PC-3 (cell line): Measurements from ENCODE around the gene CSNK1G1. TPM values are rescaled to one million over a fixed set of nuclear protein-coding genes. Genes with fewer than 3 reads are reported as not detected.

Experiments
- ATAC-seq: fragments of 200-7000 bp; cut with Tn5 transposase; 2 replicates; pipeline ENCODE4 v1.9.1; 2020; ENCODE audit warnings: mild to moderate bottlenecking, moderate library complexity
- BruUV-seq: library from RNA; stranded (reverse); fragments of 400-500 nt; replicated peaks from 2 replicates; lab custom pipeline; 2021; lab: Mats Ljungman, UMichigan
- CTCF ChIA-PET: fragments of 300-600 bp; sonication (Branson Sonifier 250); formaldehyde crosslinking; loops from one replicate; lab custom pipeline; 2022; ENCODE audit warnings: antibody characterized with exemption; lab: Charles Lee
- POLR2A ChIA-PET: fragments of 300-600 bp; sonication (Branson Sonifier 250); formaldehyde crosslinking; loops from one replicate; lab custom pipeline; 2022; ENCODE audit warnings: antibody characterized with exemption; ENCODE audit not compliant: unreplicated experiment; lab: Charles Lee
- DNase-seq: peaks from one replicate; pipeline ENCODE4 v3.0.0-alpha.2; 2015
- H2AFZ ChIP-seq: fragments of 300-600 bp; sonication (generic); 2 replicates; pipeline ENCODE4 v1.6.0; 2016; ENCODE audit warnings: antibody characterized with exemption, low read length
- H3F3A ChIP-seq: fragments of 300-600 bp; sonication (generic); one replicate; pipeline ENCODE4 v1.6.0; 2017; ENCODE audit warnings: antibody characterized with exemption, low read length, control low read depth, mild to moderate bottlenecking; ENCODE audit not compliant: unreplicated experiment
- H3K27ac ChIP-seq: fragments of 300-600 bp; sonication (generic); 2 replicates; pipeline ENCODE4 v1.5.1; 2016; ENCODE audit warnings: mild to moderate bottlenecking, low read length
- H3K27me3 ChIP-seq: fragments of 300-600 bp; sonication (generic); 2 replicates; pipeline ENCODE4 v1.6.1; 2016; ENCODE audit warnings: low read length, mixed read lengths
- H3K36me3 ChIP-seq: fragments of 300-600 bp; sonication (generic); 2 replicates; pipeline ENCODE4 v1.6.1; 2016; ENCODE audit warnings: low read depth, mixed run types, low read length, mixed read lengths
- H3K4me1 ChIP-seq: fragments of 300-600 bp; sonication (generic); 2 replicates; pipeline ENCODE4 v1.5.1; 2016; ENCODE audit warnings: low read length; ENCODE audit not compliant: insufficient read depth
- H3K4me2 ChIP-seq: fragments of 300-600 bp; sonication (generic); 2 replicates; pipeline ENCODE4 v1.6.0; 2016; ENCODE audit warnings: low read length
- H3K4me3 ChIP-seq: fragments of 300-600 bp; sonication (generic); 2 replicates; pipeline ENCODE4 v1.5.1; 2016; ENCODE audit warnings: mild to moderate bottlenecking, low read length, mixed read lengths
- H3K79me2 ChIP-seq: fragments of 300-600 bp; sonication (generic); 2 replicates; pipeline ENCODE4 v1.6.1; 2017; ENCODE audit warnings: low read length, mixed read lengths
- H3K9ac ChIP-seq: fragments of 300-600 bp; sonication (generic); 2 replicates; pipeline ENCODE4 v1.6.0; 2016; ENCODE audit warnings: mild to moderate bottlenecking, low read length
- H3K9me2 ChIP-seq: fragments of 300-600 bp; sonication (generic); replicated peaks from 2 replicates; pipeline ENCODE4 v1.6.1; 2016; ENCODE audit warnings: mixed run types, low read length, mixed read lengths
- H3K9me3 ChIP-seq: fragments of 300-600 bp; sonication (generic); 2 replicates; pipeline ENCODE4 v1.6.1; 2016; ENCODE audit warnings: low read length, mixed read lengths
- H4K20me1 ChIP-seq: fragments of 300-600 bp; sonication (generic); 2 replicates; pipeline ENCODE4 v1.6.1; 2016; ENCODE audit warnings: low read length, mixed read lengths
- CTCF ChIP-seq: fragments of 300-600 bp; sonication (generic); conservative IDR thresholded peaks from 2 replicates; pipeline ENCODE4 v1.5.1; 2017; ENCODE audit warnings: antibody characterized with exemption, low read depth, mild to moderate bottlenecking, low read length
- EZH2 ChIP-seq: fragments of 300-600 bp; sonication (generic); IDR thresholded peaks from one replicate; pipeline ENCODE4 v1.6.1; 2017; ENCODE audit warnings: antibody characterized with exemption, mild to moderate bottlenecking, low read length; ENCODE audit not compliant: unreplicated experiment
- EZH2phosphoT487 ChIP-seq: fragments of 300-600 bp; sonication (generic); IDR thresholded peaks from 2 replicates; pipeline ENCODE4 v1.6.1; 2018; ENCODE audit warnings: mild to moderate bottlenecking, antibody characterized with exemption, low read length, borderline replicate concordance
- intact Hi-C: fragments of 100-400 bp; cut with micrococcal nuclease; formaldehyde crosslinking; loops from 2 replicates; pipeline ENCODE4 v1.9.0; 2023
- total RNA-seq: library from RNA; depleted of rRNA; stranded (reverse); fragments of >200 nt; gene quantifications from 2 replicates; pipeline ENCODE4 v1.2.3, GENCODE V29; 2014

Gene CSNK1G1
- total RNA-seq, 1 experiment from 2014 or later: 9.8 TPM

- intact Hi-C loops: no loop called here
- no peak overlapping the region for H3K4me3 ChIP-seq
- no peaks in the 10 kb centered on the region for H3K9me2 ChIP-seq
- H4K20me1 ChIP-seq: no peaks in the 10 kb centered on the region
- H3K36me3 ChIP-seq: no peaks in the 10 kb centered on the region
- no peak for TF ChIP-seq CTCF
- TF ChIP-seq EZH2: no peak
- no peak for TF ChIP-seq EZH2phosphoT487
- H2AFZ ChIP-seq: no peak overlapping the region
- DNase-seq (no peak), ATAC-seq (no peak)
- no peak overlapping the region for H3K4me2 ChIP-seq
- no peaks in the 10 kb centered on the region for H3K4me1 ChIP-seq
- no peaks in the 10 kb centered on the region for H3K27me3 ChIP-seq
- H3K79me2 ChIP-seq: peaks cover 17% of the 10 kb centered on the region
- POLR2A ChIA-PET: no interaction called here
- no TSS peak for BruUV-seq
- no peaks in the 10 kb centered on the region for H3F3A ChIP-seq
- no peaks in the 10 kb centered on the region for H3K9me3 ChIP-seq
- no peak overlapping the region for H3K9ac ChIP-seq
- no peak overlapping the region for H3K27ac ChIP-seq
- CTCF ChIA-PET: no interaction called here
Measured at GRCh38 chr15:64324165-64324877, 31.7 kb downstream of the CSNK1G1 start.

- ChIA-PET POLR2A (no interaction called here), CTCF (no interaction called here)
- 0 out of 2 replicates have a peak, but pooled peaks cover 5% of the 10 kb centered on the region for H3K79me2 ChIP-seq
- no peak overlapping the region for H2AFZ ChIP-seq
- H4K20me1 ChIP-seq: no peaks in the 10 kb centered on the region
- no peak overlapping the region for H3K9ac ChIP-seq
- H3K9me2 ChIP-seq: no peaks in the 10 kb centered on the region
- ATAC-seq: no peak
- BruUV-seq: no TSS peak
- H3K4me1 ChIP-seq: no peaks in the 10 kb centered on the region
- no peaks in the 10 kb centered on the region for H3K9me3 ChIP-seq
- no peaks in the 10 kb centered on the region for H3K36me3 ChIP-seq
- H3K4me3 ChIP-seq: no peak overlapping the region
- no peak for DNase-seq
- TF ChIP-seq EZH2 (no peak), EZH2phosphoT487 (no peak), CTCF (no peak)
- H3K27me3 ChIP-seq: no peaks in the 10 kb centered on the region
- H3F3A ChIP-seq: no peaks in the 10 kb centered on the region
- no peak overlapping the region for H3K27ac ChIP-seq
- intact Hi-C loops: no loop called here
- no peak overlapping the region for H3K4me2 ChIP-seq
Measured at GRCh38 chr15:64315216-64315615, 40.8 kb downstream of the CSNK1G1 start.

DNA sequence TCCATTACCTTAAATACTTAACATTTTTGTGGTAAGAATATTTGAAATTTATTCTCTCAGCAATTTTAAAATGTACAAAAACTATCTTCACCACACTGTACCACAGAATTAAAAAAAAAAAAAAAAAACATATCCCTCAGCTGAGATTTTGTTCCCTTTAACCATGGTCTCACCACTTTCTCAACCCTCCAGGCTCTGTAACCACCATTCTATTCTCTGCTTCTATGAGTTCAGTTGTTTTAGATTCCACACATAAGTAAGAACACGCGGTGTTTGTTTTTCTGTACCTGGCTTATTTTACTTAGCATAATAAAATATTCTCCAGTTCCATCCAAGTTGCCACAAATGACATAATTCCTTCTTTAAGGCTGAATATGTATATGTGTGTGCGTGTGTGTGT is 41.5 kb downstream of the CSNK1G1 start:
- no peak for ATAC-seq
- no TSS peak for BruUV-seq
- intact Hi-C loops: no loop called here
- Histone ChIP-seq H3K9ac (no peak overlapping the region), H3K4me3 (no peak overlapping the region), H3K36me3 (no peaks in the 10 kb centered on the region), H3K9me3 (no peaks in the 10 kb centered on the region), H3K4me2 (no peak overlapping the region), H3K79me2 (0 out of 2 replicates have a peak, but pooled peaks cover 8% of the 10 kb centered on the region), H3K27ac (no peak overlapping the region), H2AFZ (no peak overlapping the region), H3K4me1 (no peaks in the 10 kb centered on the region), H3F3A (no peaks in the 10 kb centered on the region), H3K9me2 (no peaks in the 10 kb centered on the region), H3K27me3 (no peaks in the 10 kb centered on the region), H4K20me1 (no peaks in the 10 kb centered on the region)
- POLR2A ChIA-PET: no interaction called here
- no peak for TF ChIP-seq EZH2
- TF ChIP-seq CTCF: no peak
- no peak for TF ChIP-seq EZH2phosphoT487
- CTCF ChIA-PET: no interaction called here
- DNase-seq: no peak
